Osteoblast (primary cell): Measurements from ENCODE around the gene FNDC10. TPM values are rescaled to one million over a fixed set of nuclear protein-coding genes. Genes with fewer than 3 reads are reported as not detected.
A peak's percentile ranks its signal among the peaks of the same experiment; 100 is the strongest.

Experiments
- DNase-seq: peaks from one replicate; pipeline ENCODE4 v3.0.0; 2011; ENCODE audit warnings: low spot score, mixed read lengths; ENCODE audit not compliant: insufficient read length; ENCODE audit errors: missing footprints
- H2AFZ ChIP-seq: 2 replicates; pipeline ENCODE4 v1.6.0; 2011; ENCODE audit warnings: mild to moderate bottlenecking, low read length
- H3K27ac ChIP-seq: 2 replicates; pipeline ENCODE4 v1.5.1; 2011; ENCODE audit warnings: mild to moderate bottlenecking, low read depth, low read length, moderate library complexity
- H3K27me3 ChIP-seq: 2 replicates; pipeline ENCODE4 v1.6.0; 2012; ENCODE audit warnings: mild to moderate bottlenecking, control low read depth, inconsistent platforms, low read length, moderate library complexity; ENCODE audit not compliant: insufficient read depth
- H3K36me3 ChIP-seq: 2 replicates; pipeline ENCODE4 v1.5.1; 2011; ENCODE audit warnings: mild to moderate bottlenecking, low read length, control low read depth, moderate library complexity; ENCODE audit not compliant: insufficient read depth
- H3K4me1 ChIP-seq: 2 replicates; pipeline ENCODE4 v1.5.1; 2011; ENCODE audit warnings: mild to moderate bottlenecking, low read length, control low read depth, moderate library complexity; ENCODE audit not compliant: insufficient read depth
- H3K4me2 ChIP-seq: 2 replicates; pipeline ENCODE4 v1.6.0; 2011; ENCODE audit warnings: mild to moderate bottlenecking, low read length; ENCODE audit not compliant: insufficient read depth
- H3K4me3 ChIP-seq: fragments of 200-600 bp; sonication (generic); 3 replicates; pipeline ENCODE4 v1.5.1; 2012; ENCODE audit warnings: mild to moderate bottlenecking, low read length, inconsistent platforms; ENCODE audit not compliant: insufficient read depth
- H3K79me2 ChIP-seq: 2 replicates; pipeline ENCODE4 v1.6.0; 2012; ENCODE audit warnings: mild to moderate bottlenecking, low read length, control low read depth, inconsistent platforms; ENCODE audit not compliant: insufficient read depth
- H3K9me3 ChIP-seq: 2 replicates; pipeline ENCODE4 v1.5.1; 2011; ENCODE audit warnings: low read depth, low read length, control low read depth
- H4K20me1 ChIP-seq: 2 replicates; pipeline ENCODE4 v1.6.0; 2012; ENCODE audit warnings: mild to moderate bottlenecking, low read length, control low read depth; ENCODE audit not compliant: insufficient read depth
- total RNA-seq: library from RNA; depleted of rRNA; stranded (reverse); fragments of >200 nt; gene quantifications from 2 replicates; pipeline ENCODE4 v1.2.3, GENCODE V29; 2012
- TF ChIP-seq, protein P1 (sequence below): IDR thresholded peaks from 2 replicates; pipeline ENCODE4 v1.5.1; 2011; ENCODE audit warnings: mild to moderate bottlenecking, low read depth, low read length, moderate library complexity; ENCODE audit errors: extremely low read depth

The FNDC10 gene
- total RNA-seq, 1 donor = 2.5 TPM

- no peaks in the 10 kb centered on the region for H3K27me3 ChIP-seq
- H3K4me1 ChIP-seq = peaks cover 23% of the 10 kb centered on the region
- no peak overlapping the region for H2AFZ ChIP-seq
- no peak for DNase-seq
- no peak overlapping the region for H3K4me3 ChIP-seq
- TF ChIP-seq, protein P1, sequence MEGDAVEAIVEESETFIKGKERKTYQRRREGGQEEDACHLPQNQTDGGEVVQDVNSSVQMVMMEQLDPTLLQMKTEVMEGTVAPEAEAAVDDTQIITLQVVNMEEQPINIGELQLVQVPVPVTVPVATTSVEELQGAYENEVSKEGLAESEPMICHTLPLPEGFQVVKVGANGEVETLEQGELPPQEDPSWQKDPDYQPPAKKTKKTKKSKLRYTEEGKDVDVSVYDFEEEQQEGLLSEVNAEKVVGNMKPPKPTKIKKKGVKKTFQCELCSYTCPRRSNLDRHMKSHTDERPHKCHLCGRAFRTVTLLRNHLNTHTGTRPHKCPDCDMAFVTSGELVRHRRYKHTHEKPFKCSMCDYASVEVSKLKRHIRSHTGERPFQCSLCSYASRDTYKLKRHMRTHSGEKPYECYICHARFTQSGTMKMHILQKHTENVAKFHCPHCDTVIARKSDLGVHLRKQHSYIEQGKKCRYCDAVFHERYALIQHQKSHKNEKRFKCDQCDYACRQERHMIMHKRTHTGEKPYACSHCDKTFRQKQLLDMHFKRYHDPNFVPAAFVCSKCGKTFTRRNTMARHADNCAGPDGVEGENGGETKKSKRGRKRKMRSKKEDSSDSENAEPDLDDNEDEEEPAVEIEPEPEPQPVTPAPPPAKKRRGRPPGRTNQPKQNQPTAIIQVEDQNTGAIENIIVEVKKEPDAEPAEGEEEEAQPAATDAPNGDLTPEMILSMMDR = no peak
- peaks cover 4% of the 10 kb centered on the region for H3K36me3 ChIP-seq
- H3K27ac ChIP-seq = no peak overlapping the region
- H3K4me2 ChIP-seq = no peak overlapping the region
- H3K9me3 ChIP-seq = no peaks in the 10 kb centered on the region
- H4K20me1 ChIP-seq = peaks cover 47% of the 10 kb centered on the region
- peaks cover 41% of the 10 kb centered on the region for H3K79me2 ChIP-seq
Measured at GRCh38 chr1:1617925-1618324, 18.0 kb upstream of the FNDC10 start.

- Histone ChIP-seq H3K4me1 (peaks cover 23% of the 10 kb centered on the region), H3K79me2 (peaks cover 41% of the 10 kb centered on the region), H3K9me3 (no peaks in the 10 kb centered on the region), H3K36me3 (peaks cover 4% of the 10 kb centered on the region), H3K27ac (no peak overlapping the region), H4K20me1 (peaks cover 46% of the 10 kb centered on the region), H3K4me2 (peak overlapping the region; percentile 94), H2AFZ (no peak overlapping the region), H3K27me3 (no peaks in the 10 kb centered on the region), H3K4me3 (peak overlapping the region; percentile 97)
- no peak for DNase-seq
- TF ChIP-seq, protein P1 = no peak
Measured at GRCh38 chr1:1617516-1617915, 17.6 kb upstream of the FNDC10 start.

GRCh38 chr1:1616838-1617237, 16.9 kb upstream of the FNDC10 start:
- TF ChIP-seq, protein P1 = no peak

GRCh38 chr1:1616045-1616790, 16.3 kb upstream of the FNDC10 start:
- no peaks in the 10 kb centered on the region for H3K27me3 ChIP-seq
- H3K9me3 ChIP-seq = no peaks in the 10 kb centered on the region
- H2AFZ ChIP-seq = peak overlapping the region; percentile 56
- H3K79me2 ChIP-seq = peaks cover 41% of the 10 kb centered on the region
- peak overlapping the region; percentile 97 for H3K4me3 ChIP-seq
- peaks cover 42% of the 10 kb centered on the region for H4K20me1 ChIP-seq
- TF ChIP-seq, protein P1 = no peak
- peaks cover 4% of the 10 kb centered on the region for H3K36me3 ChIP-seq
- H3K4me1 ChIP-seq = peaks cover 23% of the 10 kb centered on the region
- peak overlapping the region; percentile 96 for H3K27ac ChIP-seq
- peak overlapping the region; percentile 94 for H3K4me2 ChIP-seq
- DNase-seq = peak; percentile 99

More at GRCh38 chr1:1616838-1617237, 16.9 kb upstream of the FNDC10 start:
- peaks cover 23% of the 10 kb centered on the region for H3K4me1 ChIP-seq
- peaks cover 42% of the 10 kb centered on the region for H4K20me1 ChIP-seq
- H3K4me3 ChIP-seq = peak overlapping the region; percentile 97
- H3K79me2 ChIP-seq = peaks cover 41% of the 10 kb centered on the region
- no peak overlapping the region for H2AFZ ChIP-seq
- no peaks in the 10 kb centered on the region for H3K27me3 ChIP-seq
- peak; percentile 91 for DNase-seq
- peak overlapping the region; percentile 96 for H3K27ac ChIP-seq
- peaks cover 4% of the 10 kb centered on the region for H3K36me3 ChIP-seq
- no peaks in the 10 kb centered on the region for H3K9me3 ChIP-seq
- peak overlapping the region; percentile 94 for H3K4me2 ChIP-seq
